ENCODE measurements around the gene MAGIX. TPM values are rescaled to one million over a fixed set of nuclear protein-coding genes. Genes with fewer than 3 reads are reported as not detected.

MAGIX gene
- total RNA-seq, 3 donors from 2014 or later = 0.81 to 1.6 (median 0.84) TPM

DNA sequence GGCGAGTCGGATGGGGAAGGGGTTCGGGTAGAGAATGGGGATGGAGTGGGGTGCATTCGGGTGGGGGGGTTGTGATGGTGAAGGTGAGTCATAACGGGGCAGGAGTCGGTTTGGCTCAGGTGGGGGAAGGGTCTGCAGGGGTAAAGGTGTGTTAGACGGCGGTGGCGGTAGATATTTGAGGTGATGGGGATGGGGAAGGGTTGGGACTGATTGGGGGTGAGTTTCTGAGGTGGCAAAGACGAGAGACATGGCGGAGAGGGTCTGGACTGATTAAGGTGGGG lies 36.7 kb downstream of the MAGIX start:
- no peak for DNase-seq
- no peaks in the 10 kb centered on the region for H3K9me3 Mint-ChIP-seq
- peaks cover 2% of the 10 kb centered on the region for H3K36me3 Mint-ChIP-seq (ENCODE audit: insufficient read depth)
- H3K4me3 Mint-ChIP-seq = peak overlapping the region; percentile 48
- H3K27me3 Mint-ChIP-seq (ENCODE audit: low read depth) = no peaks in the 10 kb centered on the region
- no peak for ATAC-seq
- peaks cover 17% of the 10 kb centered on the region for H3K4me1 Mint-ChIP-seq (ENCODE audit: low read depth)

GRCh38 chrX:49199906-49200771 lies 37.6 kb downstream of the MAGIX start, which contains the start of gene SYP:
TSS of gene SYP (minus strand) at chrX:49200193. CDS start at chrX:49200186, 7 bp downstream.
- peak; percentile 99 for ATAC-seq
- peak; percentile 85 for DNase-seq

DNA sequence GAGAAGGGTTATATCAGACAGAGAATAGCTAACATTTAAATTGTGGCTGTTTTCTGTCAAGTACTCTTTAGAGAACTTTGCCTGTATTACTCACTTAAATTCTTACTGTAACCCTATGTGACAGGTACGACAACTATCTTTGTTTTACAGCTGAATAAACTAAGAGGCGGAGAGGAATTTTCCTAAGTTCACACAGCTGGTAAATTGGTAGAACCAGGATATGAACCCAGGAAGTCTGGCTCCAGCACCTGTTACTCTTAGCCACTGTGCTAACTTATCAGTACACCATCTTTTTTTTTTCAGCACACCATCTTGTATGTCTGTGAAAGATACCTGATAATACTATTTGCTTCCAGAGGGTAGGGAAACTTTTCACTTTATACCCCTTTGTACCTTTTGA lies 39.5 kb downstream of the MAGIX start:
- Mint-ChIP-seq H3K36me3 (ENCODE audit: insufficient read depth) (no peaks in the 10 kb centered on the region), H3K4me1 (ENCODE audit: low read depth) (peaks cover 17% of the 10 kb centered on the region), H3K4me3 (no peak overlapping the region), H3K27me3 (ENCODE audit: low read depth) (no peaks in the 10 kb centered on the region), H3K9me3 (no peaks in the 10 kb centered on the region)
- DNase-seq = no peak
- no peak for ATAC-seq

More at GRCh38 chrX:49199906-49200771, 37.6 kb downstream of the MAGIX start, which contains the start of gene SYP:
- H3K9me3 Mint-ChIP-seq = no peaks in the 10 kb centered on the region
- no peaks in the 10 kb centered on the region for H3K36me3 Mint-ChIP-seq (ENCODE audit: insufficient read depth)
- peaks cover 17% of the 10 kb centered on the region for H3K4me1 Mint-ChIP-seq (ENCODE audit: low read depth)
- H3K27me3 Mint-ChIP-seq (ENCODE audit: low read depth) = no peaks in the 10 kb centered on the region
- H3K4me3 Mint-ChIP-seq = peak within 1 kb of the TSS; percentile 68

- H3K4me1 Mint-ChIP-seq (ENCODE audit: low read depth) = peaks cover 11% of the 10 kb centered on the region
- DNase-seq = no peak
- no peaks in the 10 kb centered on the region for H3K27me3 Mint-ChIP-seq (ENCODE audit: low read depth)
- no peak for ATAC-seq
- H3K9me3 Mint-ChIP-seq = no peaks in the 10 kb centered on the region
- H3K36me3 Mint-ChIP-seq (ENCODE audit: insufficient read depth) = no peaks in the 10 kb centered on the region
- no peak overlapping the region for H3K4me3 Mint-ChIP-seq
Measured at GRCh38 chrX:49203536-49203935, 41.0 kb downstream of the MAGIX start.

DNA sequence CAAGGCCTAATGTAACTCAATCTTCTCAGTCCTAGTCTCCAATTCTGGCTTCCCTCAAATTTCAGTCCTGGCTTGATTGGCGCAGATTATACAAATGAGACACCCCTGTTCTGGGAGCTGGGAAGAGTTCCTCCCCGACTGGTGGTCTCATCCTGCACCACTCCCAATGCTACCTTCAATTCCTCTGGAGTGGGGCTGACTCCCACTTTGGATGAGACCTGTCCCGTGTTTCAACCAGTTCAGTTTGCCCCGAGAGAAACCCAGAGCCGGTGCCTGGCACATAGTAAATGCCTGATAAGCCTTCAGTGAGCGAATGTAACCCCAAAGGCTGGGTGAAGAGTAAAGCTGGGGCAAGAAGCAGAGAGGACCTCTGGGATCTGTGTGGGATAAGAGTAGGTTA lies 41.5 kb downstream of the MAGIX start:
- Mint-ChIP-seq H3K4me1 (ENCODE audit: low read depth) (peaks cover 6% of the 10 kb centered on the region), H3K4me3 (no peak overlapping the region), H3K36me3 (ENCODE audit: insufficient read depth) (no peaks in the 10 kb centered on the region), H3K27me3 (ENCODE audit: low read depth) (no peaks in the 10 kb centered on the region), H3K9me3 (no peaks in the 10 kb centered on the region)
- DNase-seq (no peak), ATAC-seq (no peak)

- DNase-seq (no peak), ATAC-seq (no peak)
- peaks cover 5% of the 10 kb centered on the region for H3K4me1 Mint-ChIP-seq (ENCODE audit: low read depth)
- H3K36me3 Mint-ChIP-seq (ENCODE audit: insufficient read depth) = no peaks in the 10 kb centered on the region
- H3K9me3 Mint-ChIP-seq = no peaks in the 10 kb centered on the region
- H3K27me3 Mint-ChIP-seq (ENCODE audit: low read depth) = no peaks in the 10 kb centered on the region
- no peak overlapping the region for H3K4me3 Mint-ChIP-seq
Measured at GRCh38 chrX:49204709-49205108, 42.2 kb downstream of the MAGIX start.

DNA sequence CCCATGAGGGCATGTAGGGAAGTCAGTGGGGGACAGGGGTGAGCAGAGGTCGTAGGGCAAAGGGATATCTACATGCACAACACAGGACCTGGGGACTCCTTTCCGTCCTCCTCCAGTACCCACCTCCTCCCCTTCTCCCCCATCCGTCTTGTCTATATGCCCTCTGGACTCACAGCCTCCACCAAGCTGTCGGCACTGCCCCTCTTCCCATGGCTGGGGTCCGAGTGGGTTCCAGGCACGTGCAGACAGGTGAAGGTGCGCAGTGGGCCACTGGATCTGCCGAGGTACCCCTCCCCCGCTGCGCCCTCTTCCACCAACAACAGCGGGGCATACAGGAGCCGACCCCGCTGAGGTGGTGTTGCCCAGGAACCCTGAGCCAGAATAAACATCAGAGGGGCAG lies 42.9 kb downstream of the MAGIX start:
- peaks cover 3% of the 10 kb centered on the region for H3K4me1 Mint-ChIP-seq (ENCODE audit: low read depth)
- no peaks in the 10 kb centered on the region for H3K36me3 Mint-ChIP-seq (ENCODE audit: insufficient read depth)
- DNase-seq = no peak
- H3K4me3 Mint-ChIP-seq = no peak overlapping the region
- ATAC-seq = no peak
- H3K27me3 Mint-ChIP-seq (ENCODE audit: low read depth) = no peaks in the 10 kb centered on the region
- no peaks in the 10 kb centered on the region for H3K9me3 Mint-ChIP-seq

- Mint-ChIP-seq H3K27me3 (ENCODE audit: low read depth) (peaks cover 2% of the 10 kb centered on the region), H3K4me3 (no peak overlapping the region), H3K9me3 (no peaks in the 10 kb centered on the region)
Measured at GRCh38 chrX:49206543-49206942, 44.0 kb downstream of the MAGIX start.

DNA sequence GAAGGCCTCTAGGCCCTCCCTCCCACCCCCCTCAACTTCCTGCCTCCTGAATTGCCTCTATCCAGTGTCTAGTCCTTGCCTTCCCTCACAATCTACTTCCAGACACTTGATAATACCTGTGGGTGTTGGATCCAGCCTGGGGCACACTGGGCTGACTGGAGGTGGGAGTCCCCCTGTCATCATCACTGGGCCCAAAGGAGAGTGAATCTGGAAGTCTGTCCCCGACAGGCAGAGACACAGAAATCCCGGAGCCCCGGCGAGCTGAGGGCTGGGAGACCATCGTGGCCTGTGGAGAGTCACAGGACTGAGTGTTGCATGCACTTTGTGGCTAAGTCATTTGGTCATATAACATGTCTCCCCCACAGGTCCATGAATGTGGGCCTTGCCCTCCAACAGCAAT lies 45.8 kb downstream of the MAGIX start:
- no peak for DNase-seq
- ATAC-seq = no peak
- Mint-ChIP-seq H3K9me3 (no peaks in the 10 kb centered on the region), H3K36me3 (ENCODE audit: insufficient read depth) (no peaks in the 10 kb centered on the region), H3K27me3 (ENCODE audit: low read depth) (peaks cover 2% of the 10 kb centered on the region), H3K4me3 (no peak overlapping the region), H3K4me1 (ENCODE audit: low read depth) (no peaks in the 10 kb centered on the region)

More at GRCh38 chrX:49206543-49206942, 44.0 kb downstream of the MAGIX start:
- H3K36me3 Mint-ChIP-seq (ENCODE audit: insufficient read depth) = no peaks in the 10 kb centered on the region
- ATAC-seq (no peak), DNase-seq (no peak)
- H3K4me1 Mint-ChIP-seq (ENCODE audit: low read depth) = no peaks in the 10 kb centered on the region

- DNase-seq = no peak
- no peaks in the 10 kb centered on the region for H3K4me1 Mint-ChIP-seq (ENCODE audit: low read depth)
Measured at GRCh38 chrX:49209434-49210251, 47.1 kb downstream of the MAGIX start.

GRCh38 chrX:49210406-49210805 lies 47.8 kb downstream of the MAGIX start:
- no peaks in the 10 kb centered on the region for H3K36me3 Mint-ChIP-seq (ENCODE audit: insufficient read depth)
- no peak overlapping the region for H3K4me3 Mint-ChIP-seq
- no peaks in the 10 kb centered on the region for H3K9me3 Mint-ChIP-seq
- H3K27me3 Mint-ChIP-seq (ENCODE audit: low read depth) = peaks cover 2% of the 10 kb centered on the region
- no peak for ATAC-seq
- no peaks in the 10 kb centered on the region for H3K4me1 Mint-ChIP-seq (ENCODE audit: low read depth)
- DNase-seq = no peak

More at GRCh38 chrX:49209434-49210251, 47.1 kb downstream of the MAGIX start:
- Mint-ChIP-seq H3K27me3 (ENCODE audit: low read depth) (peaks cover 2% of the 10 kb centered on the region), H3K36me3 (ENCODE audit: insufficient read depth) (no peaks in the 10 kb centered on the region), H3K9me3 (no peaks in the 10 kb centered on the region), H3K4me3 (no peak overlapping the region)
- no peak for ATAC-seq

DNA sequence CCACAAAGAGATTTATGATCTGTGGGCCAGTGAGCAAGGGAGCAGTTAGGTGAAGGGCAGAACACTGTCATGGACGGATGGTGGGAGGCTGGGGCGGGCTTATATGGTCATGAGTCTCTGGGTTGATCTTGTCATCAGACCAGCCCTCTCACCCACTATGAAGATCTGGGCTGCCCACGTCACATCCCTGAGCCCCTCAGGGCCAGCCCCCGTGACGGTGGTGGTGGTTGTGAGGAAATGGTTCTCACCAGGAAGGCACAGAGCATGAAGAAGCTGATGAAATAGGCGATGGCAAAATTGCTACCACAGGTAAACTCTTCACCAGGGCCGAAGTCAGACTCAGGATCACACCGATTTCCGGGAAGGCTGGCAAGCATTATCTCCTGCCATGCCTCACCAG lies 48.5 kb downstream of the MAGIX start:
- Mint-ChIP-seq H3K4me1 (ENCODE audit: low read depth) (no peaks in the 10 kb centered on the region), H3K4me3 (no peak overlapping the region), H3K27me3 (ENCODE audit: low read depth) (peaks cover 2% of the 10 kb centered on the region), H3K9me3 (no peaks in the 10 kb centered on the region), H3K36me3 (ENCODE audit: insufficient read depth) (no peaks in the 10 kb centered on the region)
- DNase-seq = no peak
- no peak for ATAC-seq

DNA sequence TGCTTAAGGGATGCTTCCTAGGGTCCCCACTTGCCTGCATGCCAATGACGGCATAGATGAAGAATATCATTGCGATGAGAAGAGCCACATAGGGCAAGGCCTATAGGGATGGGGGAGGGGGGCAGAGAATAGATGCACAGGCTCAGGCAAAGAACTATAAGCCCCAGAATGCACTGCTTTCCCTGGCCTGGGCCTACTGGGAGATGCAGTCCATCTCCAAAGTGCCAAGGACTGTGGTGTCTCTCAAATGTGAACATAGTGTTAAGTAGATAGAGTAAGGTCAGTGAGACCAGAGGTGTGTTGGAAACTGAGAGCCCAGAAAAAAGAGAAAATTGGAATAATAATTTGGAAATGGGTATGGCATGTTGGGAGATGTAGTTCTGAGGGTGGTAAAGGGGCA lies 49.7 kb downstream of the MAGIX start:
- Mint-ChIP-seq H3K27me3 (ENCODE audit: low read depth) (peaks cover 2% of the 10 kb centered on the region), H3K4me1 (ENCODE audit: low read depth) (no peaks in the 10 kb centered on the region), H3K9me3 (no peaks in the 10 kb centered on the region), H3K36me3 (ENCODE audit: insufficient read depth) (no peaks in the 10 kb centered on the region), H3K4me3 (no peak overlapping the region)
- DNase-seq = no peak
- ATAC-seq = no peak

GRCh38 chrX:49212861-49213260 lies 50.3 kb downstream of the MAGIX start:
- H3K4me1 Mint-ChIP-seq (ENCODE audit: low read depth) = no peaks in the 10 kb centered on the region
- ATAC-seq = no peak
- H3K4me3 Mint-ChIP-seq = no peak overlapping the region
- no peaks in the 10 kb centered on the region for H3K36me3 Mint-ChIP-seq (ENCODE audit: insufficient read depth)
- peaks cover 2% of the 10 kb centered on the region for H3K27me3 Mint-ChIP-seq (ENCODE audit: low read depth)
- no peak for DNase-seq
- H3K9me3 Mint-ChIP-seq = no peaks in the 10 kb centered on the region

DNA sequence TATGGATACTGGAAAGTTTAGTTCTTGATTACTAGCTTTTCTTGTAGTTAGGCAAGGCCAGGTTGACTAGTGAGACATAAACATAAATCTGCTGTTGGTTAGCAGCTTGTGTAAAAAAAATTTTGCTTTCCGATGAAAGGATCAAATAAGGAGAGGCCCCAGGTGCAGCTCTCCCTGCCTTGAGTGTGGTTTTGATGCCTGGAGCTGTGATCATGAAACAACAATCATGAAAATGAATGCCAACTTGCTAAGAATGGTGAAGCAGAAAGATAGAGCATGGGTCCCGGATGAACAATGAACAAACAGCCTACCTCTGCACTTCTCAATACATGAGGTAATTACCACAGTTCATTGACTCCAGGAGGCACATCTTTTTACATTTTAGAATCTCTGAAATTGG lies 51.9 kb downstream of the MAGIX start:
- Mint-ChIP-seq H3K36me3 (ENCODE audit: insufficient read depth) (no peaks in the 10 kb centered on the region), H3K4me3 (no peak overlapping the region), H3K27me3 (ENCODE audit: low read depth) (peaks cover 2% of the 10 kb centered on the region), H3K4me1 (ENCODE audit: low read depth) (no peaks in the 10 kb centered on the region), H3K9me3 (no peaks in the 10 kb centered on the region)
- ATAC-seq = no peak
- no peak for DNase-seq
